ENCODE measurements around the gene ATXN3.

ATXN3 gene

GRCh38 chr14:92009604-92010003 is 96.8 kb downstream of the ATXN3 start:
- no peaks in the 10 kb centered on the region for H3K4me1 ChIP-seq (ENCODE audit: low read length)
- no peaks in the 10 kb centered on the region for H3K27me3 ChIP-seq (replicated peaks; ENCODE audit: insufficient read depth, low read length)
- H3K9ac ChIP-seq (ENCODE audit: low read length) = no peak overlapping the region
- no peak overlapping the region for H3K27ac ChIP-seq (ENCODE audit: low read length)
- H3K9me2 ChIP-seq (replicated peaks; ENCODE audit: insufficient read depth, low read length) = no peaks in the 10 kb centered on the region
- H3K4me3 ChIP-seq (ENCODE audit: low read length) = no peak overlapping the region
- H2AFZ ChIP-seq (ENCODE audit: low read length) = no peak overlapping the region
- H4K20me1 ChIP-seq (ENCODE audit: insufficient read depth, low read length) = no peaks in the 10 kb centered on the region
- H3K4me2 ChIP-seq (ENCODE audit: low read depth, low read length) = no peak overlapping the region
- H3K79me2 ChIP-seq (ENCODE audit: low read length) = no peaks in the 10 kb centered on the region
- TF ChIP-seq EZH2phosphoT487 (IDR thresholded peaks at IDR 0.05; ENCODE audit: low read length) = no peak
- no peak for TF ChIP-seq EZH2 (optimal IDR thresholded peaks at IDR 0.05; ENCODE audit: low read depth, low read length)
- TF ChIP-seq CTCF (IDR thresholded peaks at IDR 0.05; ENCODE audit: low read length) = no peak
- no peaks in the 10 kb centered on the region for H3F3A ChIP-seq (ENCODE audit: insufficient read depth, low read length)
- no peaks in the 10 kb centered on the region for H3K36me3 ChIP-seq (replicated peaks; ENCODE audit: insufficient read depth, low read length)
- DNase-seq = no peak
- no peaks in the 10 kb centered on the region for H3K9me3 ChIP-seq (replicated peaks; ENCODE audit: insufficient read depth, low read length)

Data from MM.1S (cell line).